OCI-LY1 (cell line): Measurements from ENCODE around the gene SPTLC2.
"Not testable (repeated sequence)": the region's sequence is repeated elsewhere in the genome, so short reads cannot be mapped to it uniquely, and the experiment has no call there.

ENCODE experiments used
- H2AFZ ChIP-seq: fragments of 200-600 bp; sonication (generic), shearing (Covaris generic); 2 replicates; pipeline ENCODE4 v1.6.0; 2014; ENCODE audit warnings: antibody characterized with exemption, mild to moderate bottlenecking, low read length
- H3F3A ChIP-seq: fragments of 200-600 bp; sonication (generic), shearing (Covaris generic); 2 replicates; pipeline ENCODE4 v1.6.0; 2014; ENCODE audit warnings: mild to moderate bottlenecking, antibody characterized with exemption, low read length, moderate library complexity; ENCODE audit not compliant: insufficient read depth
- H3K27ac ChIP-seq: fragments of 200-600 bp; sonication (generic); 2 replicates; pipeline ENCODE4 v1.5.1; 2014; ENCODE audit warnings: low read length, mixed run types, mild to moderate bottlenecking, low read depth; ENCODE audit not compliant: poor library complexity, severe bottlenecking
- H3K27me3 ChIP-seq: fragments of 200-600 bp; sonication (generic); 2 replicates; pipeline ENCODE4 v1.6.0; 2014; ENCODE audit warnings: antibody characterized with exemption, mild to moderate bottlenecking, low read length, moderate library complexity; ENCODE audit not compliant: insufficient read depth
- H3K36me3 ChIP-seq: fragments of 200-600 bp; sonication (generic); 2 replicates; pipeline ENCODE4 v1.6.1; 2014; ENCODE audit warnings: mild to moderate bottlenecking, antibody characterized with exemption, low read length, moderate library complexity, mixed read lengths; ENCODE audit not compliant: insufficient read depth
- H3K4me1 ChIP-seq: fragments of 200-600 bp; sonication (generic); 2 replicates; pipeline ENCODE4 v1.5.1; 2014; ENCODE audit warnings: mild to moderate bottlenecking, low read length, moderate library complexity; ENCODE audit not compliant: insufficient read depth, severe bottlenecking
- H3K4me2 ChIP-seq: fragments of 200-600 bp; sonication (generic), shearing (Covaris generic); 2 replicates; pipeline ENCODE4 v1.6.1; 2014; ENCODE audit warnings: low read length
- H3K4me3 ChIP-seq: fragments of 200-600 bp; sonication (generic); 2 replicates; pipeline ENCODE4 v1.5.1; 2014; ENCODE audit warnings: low read length, low read depth, mild to moderate bottlenecking, mixed read lengths; ENCODE audit not compliant: poor library complexity, severe bottlenecking
- H3K79me2 ChIP-seq: fragments of 200-600 bp; shearing (Covaris generic); 2 replicates; pipeline ENCODE4 v1.6.1; 2016; ENCODE audit warnings: mixed run types, low read length, mixed read lengths; ENCODE audit not compliant: insufficient read depth
- H3K9ac ChIP-seq: fragments of 200-600 bp; sonication (generic), shearing (Covaris generic); 2 replicates; pipeline ENCODE4 v1.6.1; 2014; ENCODE audit warnings: mild to moderate bottlenecking, low read length, mixed read lengths
- H3K9me2 ChIP-seq: fragments of 200-600 bp; sonication (generic), shearing (Covaris generic); 2 replicates; pipeline ENCODE4 v1.6.1; 2014; ENCODE audit warnings: low read depth, mild to moderate bottlenecking, low read length, mixed read lengths
- H3K9me3 ChIP-seq: fragments of 200-600 bp; shearing (Covaris generic); 2 replicates; pipeline ENCODE4 v1.6.1; 2014; ENCODE audit warnings: low read length, mixed read lengths
- H4K20me1 ChIP-seq: fragments of 200-600 bp; sonication (generic), shearing (Covaris generic); 2 replicates; pipeline ENCODE4 v1.6.0; 2016; ENCODE audit warnings: mild to moderate bottlenecking, low read length; ENCODE audit not compliant: insufficient read depth
- CTCF ChIP-seq: fragments of 200-600 bp; sonication (generic), shearing (Covaris generic); IDR thresholded peaks from 2 replicates; pipeline ENCODE4 v1.5.1; 2017; ENCODE audit warnings: mild to moderate bottlenecking, antibody characterized with exemption, low read length, moderate library complexity, mixed read lengths
- EZH2 ChIP-seq: fragments of 200-600 bp; sonication (generic), shearing (Covaris generic); IDR thresholded peaks from 2 replicates; pipeline ENCODE4 v1.8.0; 2017; ENCODE audit warnings: borderline replicate concordance, mixed run types, mild to moderate bottlenecking, antibody characterized with exemption, low read length, moderate library complexity, mixed read lengths

The SPTLC2 gene

GRCh38 chr14:77638771-77639171, 22.3 kb upstream of the SPTLC2 start:
- Histone ChIP-seq H3K36me3 (no peaks in the 10 kb centered on the region), H3K27ac (no peak overlapping the region), H3K79me2 (no peaks in the 10 kb centered on the region), H3K4me3 (no peak overlapping the region), H3K9ac (no peak overlapping the region), H2AFZ (no peak overlapping the region), H3K9me3 (peaks cover 10% of the 10 kb centered on the region), H3F3A (no peaks in the 10 kb centered on the region), H4K20me1 (no peaks in the 10 kb centered on the region), H3K4me1 (peaks cover 16% of the 10 kb centered on the region), H3K4me2 (no peak overlapping the region), H3K27me3 (no peaks in the 10 kb centered on the region), H3K9me2 (no peaks in the 10 kb centered on the region)
- TF ChIP-seq EZH2 = no peak
- no peak for TF ChIP-seq CTCF

- not testable (repeated sequence) for H3F3A ChIP-seq, H2AFZ ChIP-seq, H3K4me2 ChIP-seq, H3K27ac ChIP-seq, H3K79me2 ChIP-seq, H3K27me3 ChIP-seq, H3K4me1 ChIP-seq, H3K9me2 ChIP-seq, H4K20me1 ChIP-seq, H3K9ac ChIP-seq, H3K4me3 ChIP-seq, H3K36me3 ChIP-seq
- peaks cover 27% of the 10 kb centered on the region for H3K9me3 ChIP-seq
Measured at GRCh38 chr14:77635869-77636268, 19.4 kb upstream of the SPTLC2 start.

DNA sequence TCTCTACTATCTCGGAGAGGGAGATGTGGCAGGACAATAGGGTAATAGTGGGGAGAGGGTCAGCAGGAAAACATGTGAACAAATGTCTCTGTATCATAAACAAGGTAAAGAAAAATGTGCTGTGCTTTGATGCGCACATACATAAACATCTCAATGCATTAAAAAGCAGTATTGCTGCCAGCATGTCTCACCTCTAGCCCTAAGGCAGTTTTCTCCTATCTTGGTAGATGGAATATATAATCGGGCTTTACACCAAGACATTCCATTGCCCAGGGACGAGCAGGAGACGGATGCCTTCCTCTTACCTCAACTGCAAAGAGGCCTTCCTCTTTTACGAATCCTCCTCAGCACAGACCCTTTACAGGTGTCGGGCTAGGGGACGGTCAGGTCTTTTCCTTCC, 19.0 kb upstream of the SPTLC2 start:
- H3K36me3 ChIP-seq, H2AFZ ChIP-seq, H3K4me3 ChIP-seq, H3K4me1 ChIP-seq, H3K27ac ChIP-seq, H3K9ac ChIP-seq, H3K9me2 ChIP-seq, H3K27me3 ChIP-seq, H4K20me1 ChIP-seq, H3K79me2 ChIP-seq, H3K4me2 ChIP-seq, H3F3A ChIP-seq: not testable (repeated sequence)
- peaks cover 27% of the 10 kb centered on the region for H3K9me3 ChIP-seq

GRCh38 chr14:77630111-77630510, 13.7 kb upstream of the SPTLC2 start:
- H4K20me1 ChIP-seq = no peaks in the 10 kb centered on the region
- no peaks in the 10 kb centered on the region for H3K79me2 ChIP-seq
- no peak overlapping the region for H3K27ac ChIP-seq
- H3K4me2 ChIP-seq = no peak overlapping the region
- H3K4me3 ChIP-seq = no peak overlapping the region
- H3F3A ChIP-seq = no peaks in the 10 kb centered on the region
- H3K9me3 ChIP-seq = peaks cover 30% of the 10 kb centered on the region
- H3K9ac ChIP-seq = no peak overlapping the region
- H3K27me3 ChIP-seq = no peaks in the 10 kb centered on the region; the same call in 1 of the 2 replicates
- TF ChIP-seq EZH2 (no peak), CTCF (no peak)
- H3K4me1 ChIP-seq = no peaks in the 10 kb centered on the region
- no peaks in the 10 kb centered on the region; the same call in 1 of the 2 replicates for H3K36me3 ChIP-seq
- H2AFZ ChIP-seq = no peak overlapping the region
- no peaks in the 10 kb centered on the region for H3K9me2 ChIP-seq
